Fibroblast of villous mesenchyme (primary cell): ENCODE results near the gene IPP. TPM values are rescaled to one million over a fixed set of nuclear protein-coding genes. Genes with fewer than 3 reads are reported as not detected.

Experiments used
- DNase-seq: peaks from one replicate; pipeline ENCODE4 v3.0.0-alpha.2; 2010; ENCODE audit warnings: low read depth
- H3K4me3 ChIP-seq: 2 replicates; pipeline ENCODE4 v1.5.1; 2011; ENCODE audit warnings: low read depth, mild to moderate bottlenecking, low read length
- CTCF ChIP-seq: IDR thresholded peaks from 2 replicates; pipeline ENCODE4 v1.5.1; 2012; ENCODE audit warnings: low read depth, mild to moderate bottlenecking, low read length; ENCODE audit not compliant: insufficient read depth
- total RNA-seq: library from RNA; depleted of rRNA; stranded (reverse); fragments of >200 nt; gene quantifications from 2 replicates; pipeline ENCODE4 v1.2.3, GENCODE V29; 2012

The IPP gene
- 9.0 and 14.7 TPM in 2 replicates for total RNA-seq

GRCh38 chr1:45750298-45751038, at the start of gene IPP:
TSS of gene IPP (minus strand) at chr1:45750653. CDS start at chr1:45746411, 4,242 bp downstream.
- peak; percentile 13 for TF ChIP-seq CTCF
- peak; percentile 98 for DNase-seq
- peak within 1 kb of the TSS; percentile 88 for H3K4me3 ChIP-seq

GRCh38 chr1:45796946-45797345, 46.5 kb upstream of the IPP start:
- no peak for DNase-seq
- no peak overlapping the region for H3K4me3 ChIP-seq
- TF ChIP-seq CTCF = no peak

GRCh38 chr1:45796381-45796780, 45.9 kb upstream of the IPP start:
- no peak for TF ChIP-seq CTCF
- no peak for DNase-seq

GRCh38 chr1:45793942-45794604, 43.6 kb upstream of the IPP start:
- TF ChIP-seq CTCF = no peak
- H3K4me3 ChIP-seq = no peak overlapping the region
- DNase-seq = no peak

More at GRCh38 chr1:45796381-45796780, 45.9 kb upstream of the IPP start:
- H3K4me3 ChIP-seq = no peak overlapping the region

- no peak overlapping the region for H3K4me3 ChIP-seq
- no peak for TF ChIP-seq CTCF
- no peak for DNase-seq
Observed at GRCh38 chr1:45792744-45793143, 42.3 kb upstream of the IPP start.

GRCh38 chr1:45789601-45790000, 39.1 kb upstream of the IPP start:
- H3K4me3 ChIP-seq = no peak overlapping the region
- no peak for DNase-seq
- TF ChIP-seq CTCF = no peak
